Glutamatergic neuron (in vitro differentiated cells): Measurements from ENCODE around the gene VAPB. TPM values are rescaled to one million over a fixed set of nuclear protein-coding genes. Genes with fewer than 3 reads are reported as not detected.

Experiments
- DNase-seq: peaks from one replicate; pipeline ENCODE4 v3.0.0; 2022
- H3K27ac Mint-ChIP-seq: one replicate; pipeline ENCODE4 v1.8.0; 2020; ENCODE audit warnings: mild to moderate bottlenecking, mixed read lengths, inconsistent platforms; ENCODE audit not compliant: unreplicated experiment
- H3K27me3 Mint-ChIP-seq: one replicate; pipeline ENCODE4 v1.8.0; 2020; ENCODE audit warnings: mild to moderate bottlenecking, moderate library complexity, mixed read lengths, inconsistent platforms; ENCODE audit not compliant: unreplicated experiment
- H3K36me3 Mint-ChIP-seq: one replicate; pipeline ENCODE4 v1.8.0; 2020; ENCODE audit warnings: mild to moderate bottlenecking, mixed read lengths, inconsistent platforms; ENCODE audit not compliant: unreplicated experiment
- H3K4me1 Mint-ChIP-seq: one replicate; pipeline ENCODE4 v1.8.0; 2020; ENCODE audit warnings: mild to moderate bottlenecking, low read depth, mixed read lengths, inconsistent platforms; ENCODE audit not compliant: unreplicated experiment
- H3K4me3 Mint-ChIP-seq: one replicate; pipeline ENCODE4 v1.8.0; 2020; ENCODE audit warnings: mild to moderate bottlenecking, mixed read lengths, inconsistent platforms; ENCODE audit not compliant: unreplicated experiment
- H3K9me3 Mint-ChIP-seq: one replicate; pipeline ENCODE4 v1.8.0; 2020; ENCODE audit warnings: mild to moderate bottlenecking, moderate library complexity, mixed read lengths, inconsistent platforms; ENCODE audit not compliant: unreplicated experiment
- total RNA-seq: library from RNA; stranded (reverse); fragmentation: NEBNext Ultra II Directional; extraction: Animal tissue kit (Norgen Biotek cat#: 25700); gene quantifications from one replicate; pipeline ENCODE4 v1.2.1, GENCODE V29; 2021; ENCODE audit not compliant: unreplicated experiment
- TF ChIP-seq, protein P1 (sequence below): fragments of 200-600 bp; sonication (generic); IDR thresholded peaks from one replicate; pipeline ENCODE4 v1.5.0; 2021; ENCODE audit not compliant: partially characterized antibody, unreplicated experiment

The VAPB gene
- total RNA-seq, 1 donor from 2014 or later = 60.5 TPM

DNA sequence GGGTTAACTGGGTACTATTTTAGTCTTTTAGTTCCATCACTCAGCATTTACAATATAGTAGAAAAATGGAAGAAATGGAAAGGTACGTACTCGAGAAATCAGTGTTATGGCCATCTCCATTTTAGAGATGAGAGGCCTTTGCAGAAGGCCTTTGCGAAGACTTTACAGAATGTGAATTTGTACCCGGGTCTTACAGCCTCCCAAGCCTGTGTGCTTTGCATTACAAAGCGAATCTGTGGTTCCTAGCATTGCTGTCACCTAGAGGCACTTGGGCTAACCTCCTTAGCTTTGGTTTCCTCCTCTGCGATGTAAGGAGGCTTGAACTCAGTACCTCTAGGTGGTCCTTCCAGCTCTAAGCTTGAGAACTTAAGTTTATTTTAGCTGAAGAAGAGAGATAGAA is 10.9 kb downstream of the VAPB start:
- Mint-ChIP-seq H3K4me1 (peaks cover 3% of the 10 kb centered on the region), H3K27me3 (no peaks in the 10 kb centered on the region), H3K27ac (no peak overlapping the region), H3K36me3 (no peaks in the 10 kb centered on the region), H3K9me3 (no peaks in the 10 kb centered on the region), H3K4me3 (no peak overlapping the region)
- DNase-seq = no peak
- TF ChIP-seq, protein P1, sequence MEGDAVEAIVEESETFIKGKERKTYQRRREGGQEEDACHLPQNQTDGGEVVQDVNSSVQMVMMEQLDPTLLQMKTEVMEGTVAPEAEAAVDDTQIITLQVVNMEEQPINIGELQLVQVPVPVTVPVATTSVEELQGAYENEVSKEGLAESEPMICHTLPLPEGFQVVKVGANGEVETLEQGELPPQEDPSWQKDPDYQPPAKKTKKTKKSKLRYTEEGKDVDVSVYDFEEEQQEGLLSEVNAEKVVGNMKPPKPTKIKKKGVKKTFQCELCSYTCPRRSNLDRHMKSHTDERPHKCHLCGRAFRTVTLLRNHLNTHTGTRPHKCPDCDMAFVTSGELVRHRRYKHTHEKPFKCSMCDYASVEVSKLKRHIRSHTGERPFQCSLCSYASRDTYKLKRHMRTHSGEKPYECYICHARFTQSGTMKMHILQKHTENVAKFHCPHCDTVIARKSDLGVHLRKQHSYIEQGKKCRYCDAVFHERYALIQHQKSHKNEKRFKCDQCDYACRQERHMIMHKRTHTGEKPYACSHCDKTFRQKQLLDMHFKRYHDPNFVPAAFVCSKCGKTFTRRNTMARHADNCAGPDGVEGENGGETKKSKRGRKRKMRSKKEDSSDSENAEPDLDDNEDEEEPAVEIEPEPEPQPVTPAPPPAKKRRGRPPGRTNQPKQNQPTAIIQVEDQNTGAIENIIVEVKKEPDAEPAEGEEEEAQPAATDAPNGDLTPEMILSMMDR = no peak

DNA sequence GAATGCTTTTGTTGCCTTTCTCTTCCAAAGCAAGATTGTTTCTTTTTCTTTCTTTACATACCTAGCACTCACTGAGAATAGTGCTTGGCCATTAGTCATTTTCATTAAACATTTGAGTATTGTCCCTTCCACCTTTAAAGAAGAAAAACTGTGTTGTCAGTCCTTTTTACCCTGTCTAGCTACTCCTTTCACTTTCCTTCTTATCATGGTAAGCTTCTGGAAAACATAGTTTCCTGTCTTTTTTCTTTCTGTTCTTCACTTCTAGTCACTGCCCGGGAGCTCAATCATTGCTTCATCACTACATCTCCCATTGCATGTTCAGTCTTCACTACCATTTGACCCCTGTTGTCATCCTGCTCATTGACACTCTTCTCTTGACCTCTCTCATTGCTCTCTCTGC is 12.1 kb downstream of the VAPB start:
- H3K4me1 Mint-ChIP-seq = peaks cover 1% of the 10 kb centered on the region
- TF ChIP-seq, protein P1 = no peak
- H3K36me3 Mint-ChIP-seq = no peaks in the 10 kb centered on the region
- no peak overlapping the region for H3K4me3 Mint-ChIP-seq
- H3K9me3 Mint-ChIP-seq = no peaks in the 10 kb centered on the region
- H3K27me3 Mint-ChIP-seq = no peaks in the 10 kb centered on the region
- H3K27ac Mint-ChIP-seq = no peak overlapping the region
- no peak for DNase-seq

DNA sequence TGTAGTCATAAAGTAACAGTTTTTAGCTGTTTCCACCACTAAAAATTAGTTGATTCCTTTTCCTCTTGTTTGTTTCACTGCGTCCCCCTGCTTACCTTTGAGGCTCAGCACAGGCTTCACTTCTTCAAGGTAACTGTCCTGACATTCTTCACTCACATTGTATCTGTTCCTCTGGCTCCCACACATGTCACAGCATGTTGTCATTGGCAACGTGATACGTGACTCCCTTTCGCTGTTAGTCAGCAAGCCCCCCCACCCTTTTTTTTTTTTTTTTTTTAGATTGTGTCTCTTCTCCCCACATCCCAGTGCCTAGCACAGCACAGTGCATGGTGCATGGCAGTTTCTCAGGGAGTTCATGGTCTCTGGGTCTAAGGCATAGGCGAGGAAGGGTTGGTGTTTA is 13.3 kb downstream of the VAPB start:
- no peak for DNase-seq
- Mint-ChIP-seq H3K36me3 (no peaks in the 10 kb centered on the region), H3K4me3 (no peak overlapping the region), H3K27me3 (no peaks in the 10 kb centered on the region), H3K4me1 (no peaks in the 10 kb centered on the region), H3K9me3 (no peaks in the 10 kb centered on the region), H3K27ac (no peak overlapping the region)
- TF ChIP-seq, protein P1 = no peak

DNA sequence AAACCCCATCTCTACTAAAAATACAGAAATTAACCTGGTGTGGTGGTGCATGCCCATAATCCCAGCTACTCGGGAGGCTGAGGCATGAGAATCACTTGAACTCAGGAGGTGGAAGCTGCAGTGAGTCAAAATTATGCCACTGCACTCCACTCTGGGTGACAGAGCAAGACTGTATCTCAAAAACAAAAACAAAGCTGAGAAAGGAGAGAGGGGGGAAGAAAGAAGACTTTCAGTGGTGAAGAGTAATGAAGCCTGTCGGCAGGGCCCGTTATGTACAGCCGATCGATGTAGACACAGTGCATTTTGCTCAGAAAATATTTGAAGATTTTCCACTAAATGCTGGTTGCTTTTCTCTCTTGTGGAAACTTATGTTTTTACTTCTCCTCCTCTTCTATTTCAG is 13.8 kb downstream of the VAPB start:
- Mint-ChIP-seq H3K4me3 (no peak overlapping the region), H3K4me1 (peaks cover 2% of the 10 kb centered on the region), H3K9me3 (no peaks in the 10 kb centered on the region), H3K36me3 (no peaks in the 10 kb centered on the region), H3K27ac (no peak overlapping the region), H3K27me3 (no peaks in the 10 kb centered on the region)
- DNase-seq = no peak
- TF ChIP-seq, protein P1 = no peak

DNA sequence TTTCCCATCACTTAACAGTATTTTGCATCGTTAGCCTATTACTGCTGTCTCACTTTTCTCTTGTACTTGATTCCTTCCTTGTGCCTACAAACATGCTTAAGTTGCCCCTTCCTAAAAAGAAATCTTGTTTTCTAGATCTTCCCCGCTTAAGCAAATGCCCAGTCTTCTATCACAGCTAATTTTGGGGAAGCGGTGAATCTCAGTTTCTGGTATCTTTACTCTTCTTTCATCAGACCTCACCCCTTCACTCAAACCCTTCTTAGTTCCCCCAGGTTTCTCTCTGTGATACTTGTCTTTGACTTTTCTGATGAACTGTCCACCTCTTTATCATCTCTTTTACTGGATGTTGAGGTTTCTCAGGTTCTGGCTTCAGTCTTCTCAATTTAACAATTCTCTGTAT is 14.2 kb downstream of the VAPB start:
- no peak for DNase-seq
- Mint-ChIP-seq H3K27me3 (no peaks in the 10 kb centered on the region), H3K27ac (no peak overlapping the region), H3K4me3 (no peak overlapping the region), H3K9me3 (no peaks in the 10 kb centered on the region), H3K36me3 (no peaks in the 10 kb centered on the region), H3K4me1 (peaks cover 2% of the 10 kb centered on the region)
- TF ChIP-seq, protein P1 = no peak
